ENCODE results near the gene SMYD3. TPM values are rescaled to one million over a fixed set of nuclear protein-coding genes. Genes with fewer than 3 reads are reported as not detected.

The SMYD3 gene
- total RNA-seq, 1 experiment from 2014 or later: 17.4 TPM

- DNase-seq (ENCODE audit: low read depth, low spot score) (no peak), ATAC-seq (no peak)
- no TSS peak for BruUV-seq (replicated peaks)
- Histone ChIP-seq H3K9me3 (ENCODE audit: control insufficient read depth, insufficient read depth, low read depth, low read length) (no peaks in the 10 kb centered on the region), H3K27me3 (ENCODE audit: control insufficient read depth, insufficient read depth, low read length) (no peaks in the 10 kb centered on the region), H3K4me3 (ENCODE audit: low read depth in 2 of 2, low read length in 2 of 2) (no peak overlapping the region), H3K4me1 (ENCODE audit: control insufficient read depth, insufficient read depth, low read length) (no peaks in the 10 kb centered on the region; the same call in 1 of the 2 replicates), H3K36me3 (ENCODE audit: control insufficient read depth, insufficient read depth, low read length) (no peaks in the 10 kb centered on the region), H3K27ac (ENCODE audit: low read length) (no peak overlapping the region)
- TF ChIP-seq POLR2AphosphoS5 (IDR thresholded peaks at IDR 0.05; ENCODE audit: low read depth, low read length): no peak
- TF ChIP-seq REST (IDR thresholded peaks at IDR 0.05; ENCODE audit: insufficient read depth in 1 of 2, low read depth in 2 of 2, low read length in 1 of 2): no peak
- no peak for TF ChIP-seq TCF7L2 (IDR thresholded peaks at IDR 0.05; ENCODE audit: low read depth, low read length)
- no peak for TF ChIP-seq CTCF (IDR thresholded peaks at IDR 0.05)
- intact Hi-C loops (cut with micrococcal nuclease; ENCODE audit: unreplicated experiment) (no loop called here), in situ Hi-C loops (cut with HindIII; ENCODE audit: low pct_unique_long_range_greater_than_20kb, low sequenced_read_pairs) (no loop called here)
- ChIA-PET CTCF (no interaction called here), POLR2A (interaction anchor here (1.0 kb wide), 1 partner anchor 9 kb away, joined by 3 read pairs; no protein-coding TSS in a partner anchor)
Measured at GRCh38 chr1:246134789-246135188, 372.3 kb downstream of the SMYD3 start.

GRCh38 chr1:246131095-246131494 is 376.0 kb downstream of the SMYD3 start:
- no TSS peak for BruUV-seq (replicated peaks)
- intact Hi-C loops (cut with micrococcal nuclease; ENCODE audit: unreplicated experiment): no loop called here
- CTCF ChIA-PET: no interaction called here

More at GRCh38 chr1:246131095-246131494, 376.0 kb downstream of the SMYD3 start:
- no peaks in the 10 kb centered on the region for H3K4me1 ChIP-seq (ENCODE audit: control insufficient read depth, insufficient read depth, low read length)
- no peaks in the 10 kb centered on the region for H3K9me3 ChIP-seq (ENCODE audit: control insufficient read depth, insufficient read depth, low read depth, low read length)
- DNase-seq (ENCODE audit: low read depth, low spot score) (no peak), ATAC-seq (no peak)
- no peak overlapping the region for H3K4me3 ChIP-seq (ENCODE audit: low read depth in 2 of 2, low read length in 2 of 2)
- TF ChIP-seq POLR2AphosphoS5 (IDR thresholded peaks at IDR 0.05; ENCODE audit: low read depth, low read length) (no peak), CTCF (IDR thresholded peaks at IDR 0.05) (no peak), TCF7L2 (IDR thresholded peaks at IDR 0.05; ENCODE audit: low read depth, low read length) (no peak), REST (IDR thresholded peaks at IDR 0.05; ENCODE audit: insufficient read depth in 1 of 2, low read depth in 2 of 2, low read length in 1 of 2) (no peak), SIN3A (IDR thresholded peaks at IDR 0.05; ENCODE audit: borderline replicate concordance, insufficient read depth, low read depth, low read length) (no peak)
- POLR2A ChIA-PET: no interaction called here
- in situ Hi-C loops (cut with HindIII; ENCODE audit: low pct_unique_long_range_greater_than_20kb, low sequenced_read_pairs): no loop called here
- no peaks in the 10 kb centered on the region for H3K36me3 ChIP-seq (ENCODE audit: control insufficient read depth, insufficient read depth, low read length)
- H3K27ac ChIP-seq (ENCODE audit: low read length): no peak overlapping the region
- no peaks in the 10 kb centered on the region for H3K27me3 ChIP-seq (ENCODE audit: control insufficient read depth, insufficient read depth, low read length)

Measured in Panc1 (cell line).